HCT116 (cell line): Measurements from ENCODE around the gene PLK1. TPM values are rescaled to one million over a fixed set of nuclear protein-coding genes. Genes with fewer than 3 reads are reported as not detected.

ENCODE experiments used
- ATAC-seq: fragments of 200-7000 bp; cut with Tn5 transposase; 2 replicates; pipeline ENCODE4 v1.9.1; 2020; ENCODE audit warnings: mild to moderate bottlenecking, moderate library complexity
- BruUV-seq: library from RNA; stranded (reverse); fragments of 400-500 nt; replicated peaks from 2 replicates; lab custom pipeline; 2021; lab: Mats Ljungman, UMichigan
- CTCF ChIA-PET: fragments of 300-600 bp; sonication (Branson Sonifier 250); formaldehyde crosslinking; loops from one replicate; lab custom pipeline; 2021; ENCODE audit warnings: antibody characterized with exemption; lab: Charles Lee
- POLR2A ChIA-PET: fragments of 300-600, 350-600 bp; sonication (Branson Sonifier 250); formaldehyde crosslinking; loops from one replicate; lab custom pipeline; 2021; ENCODE audit warnings: antibody characterized with exemption; lab: Charles Lee
- RAD21 ChIA-PET, 2 experiments: fragments of 300-600 bp; sonication (Branson Sonifier 250); formaldehyde crosslinking; loops; one replicate each; lab custom pipeline; 2023; ENCODE audit warnings: low total read pairs in 2 of 2; ENCODE audit not compliant: uncharacterized antibody in 2 of 2, unreplicated experiment in 2 of 2, low non-redundant PET in 1 of 2; lab: Charles Lee
- DNase-seq: peaks from one replicate; pipeline ENCODE4 v3.0.0-alpha.2; 2010; ENCODE audit warnings: low read depth, low spot score
- H2AFZ ChIP-seq: fragments of 200-600 bp; shearing (Covaris generic), sonication (generic); 2 replicates; pipeline ENCODE4 v1.6.1; 2017; ENCODE audit warnings: low read depth, mixed run types, mixed read lengths, antibody characterized with exemption, low read length; ENCODE audit not compliant: poor library complexity, severe bottlenecking
- H3K27ac ChIP-seq: 2 replicates; pipeline ENCODE4 v1.5.1; 2012; ENCODE audit warnings: low read depth, low read length
- H3K27me3 ChIP-seq: fragments of 200-600 bp; sonication (generic); 2 replicates; pipeline ENCODE4 v1.6.1; 2016; ENCODE audit warnings: mixed run types, low read length, mixed read lengths; ENCODE audit not compliant: insufficient read depth
- H3K36me3 ChIP-seq, 2 experiments: fragments of 200-500 bp in 1 of 2; fragments of 200-600 bp in 1 of 2; sonication (Bioruptor generic) in 1 of 2; sonication (generic) in 1 of 2; 2 replicates each; pipeline versions ENCODE4 v1.5.1 to v1.6.1; 2014 to 2016; ENCODE audit warnings: low read length in 2 of 2, inconsistent platforms in 1 of 2, mixed read lengths in 1 of 2, mixed run types in 1 of 2; ENCODE audit not compliant: insufficient read depth in 2 of 2, control insufficient read depth in 1 of 2
- H3K4me1 ChIP-seq, 2 experiments: fragments of 200-600 bp in 1 of 2; sonication (generic) in 1 of 2; 2 replicates each; pipeline versions ENCODE4 v1.5.1 to v1.6.1; 2012 to 2017; ENCODE audit warnings: low read length in 2 of 2, inconsistent platforms in 1 of 2, mild to moderate bottlenecking in 1 of 2, mixed read lengths in 1 of 2, mixed run types in 1 of 2, moderate library complexity in 1 of 2; ENCODE audit not compliant: insufficient read depth in 2 of 2, control insufficient read depth in 1 of 2
- H3K4me2 ChIP-seq: fragments of 200-600 bp; sonication (generic); 2 replicates; pipeline ENCODE4 v1.6.1; 2017; ENCODE audit warnings: mixed run types, low read length, mixed read lengths
- H3K4me3 ChIP-seq, 2 experiments: fragments of 200-600 bp in 1 of 2; sonication (generic) in 1 of 2; replicated peaks in 1 of 2; 2 replicates each; pipeline ENCODE4 v1.5.1; 2011 to 2016; ENCODE audit warnings: low read length in 2 of 2, control low read depth in 1 of 2, low read depth in 1 of 2, mild to moderate bottlenecking in 1 of 2, mixed read lengths in 1 of 2, mixed run types in 1 of 2
- H3K79me2 ChIP-seq: fragments of 200-600 bp; sonication (generic); 2 replicates; pipeline ENCODE4 v1.6.1; 2017; ENCODE audit warnings: mild to moderate bottlenecking, mixed run types, low read length, moderate library complexity, mixed read lengths; ENCODE audit not compliant: insufficient read depth
- H3K9ac ChIP-seq: fragments of 200-600 bp; sonication (generic); 2 replicates; pipeline ENCODE4 v1.6.1; 2016; ENCODE audit warnings: low read length, mixed read lengths
- H3K9me2 ChIP-seq: fragments of 200-600 bp; sonication (generic), shearing (Covaris generic); 2 replicates; pipeline ENCODE4 v1.6.1; 2017; ENCODE audit warnings: mixed run types, mild to moderate bottlenecking, moderate library complexity; ENCODE audit not compliant: insufficient read depth
- H3K9me3 ChIP-seq, 2 experiments: fragments of 200-500 bp in 1 of 2; fragments of 200-600 bp in 1 of 2; sonication (Bioruptor generic) in 1 of 2; sonication (generic) in 1 of 2; 2 replicates each; pipeline ENCODE4 v1.6.1; 2014 to 2017; ENCODE audit warnings: low read length in 2 of 2, mixed read lengths in 2 of 2, inconsistent platforms in 1 of 2, low read depth in 1 of 2, mild to moderate bottlenecking in 1 of 2, mixed run types in 1 of 2, moderate library complexity in 1 of 2; ENCODE audit not compliant: control insufficient read depth in 1 of 2, insufficient read depth in 1 of 2
- H4K20me1 ChIP-seq: fragments of 200-600 bp; sonication (generic), shearing (Covaris generic); 2 replicates; pipeline ENCODE4 v1.6.1; 2017; ENCODE audit warnings: mixed run types, mild to moderate bottlenecking, moderate library complexity; ENCODE audit not compliant: insufficient read depth
- CBX3 ChIP-seq: IDR thresholded peaks from 2 replicates; pipeline ENCODE4 v1.6.1; 2012; ENCODE audit warnings: low read depth
- REST ChIP-seq: IDR thresholded peaks from 2 replicates; pipeline ENCODE4 v1.6.1; 2012; ENCODE audit warnings: low read depth
- SRF ChIP-seq: IDR thresholded peaks from 2 replicates; pipeline ENCODE4 v1.6.1; 2012; ENCODE audit warnings: low read depth
- YY1 ChIP-seq: IDR thresholded peaks from 2 replicates; pipeline ENCODE4 v1.6.1; 2011; ENCODE audit warnings: low read length, low read depth, moderate library complexity, mild to moderate bottlenecking; ENCODE audit not compliant: insufficient replicate concordance; ENCODE audit errors: extremely low read depth
- ZBTB33 ChIP-seq: IDR thresholded peaks from 2 replicates; pipeline ENCODE4 v1.6.1; 2011; ENCODE audit warnings: mild to moderate bottlenecking, low read length, moderate library complexity; ENCODE audit not compliant: insufficient replicate concordance; ENCODE audit errors: extremely low read depth
- intact Hi-C: fragments of 100-400 bp; cut with micrococcal nuclease; formaldehyde crosslinking; loops from 2 replicates; pipeline ENCODE4 v1.10.0; 2022
- total RNA-seq: library from RNA; stranded (reverse); gene quantifications from one replicate; pipeline ENCODE4 v1.2.1, GENCODE V29; 2021; ENCODE audit not compliant: unreplicated experiment

The PLK1 gene
- total RNA-seq, 1 experiment from 2014 or later, result 144 TPM

- POLR2A ChIA-PET, result no interaction called here
- BruUV-seq, result no TSS peak
- intact Hi-C loops, result loop anchor here (5.0 kb wide), 2 partner anchors 63 to 513 kb away; no protein-coding TSS in a partner anchor
Observed at GRCh38 chr16:23739516-23739915, 60.8 kb downstream of the PLK1 start.

More at GRCh38 chr16:23739516-23739915, 60.8 kb downstream of the PLK1 start:
- ChIA-PET RAD21 (interaction anchor here in 1 of 2 experiments (0.6 kb wide), 1 partner anchor 57 kb away, joined by 3 read pairs; no protein-coding TSS in a partner anchor), CTCF (no interaction called here)
- TF ChIP-seq YY1, result no peak
- TF ChIP-seq ZBTB33, result no peak
- TF ChIP-seq CBX3, result no peak
- TF ChIP-seq REST, result no peak
- no peak for TF ChIP-seq SRF
- no peaks in the 10 kb centered on the region for H3K79me2 ChIP-seq
- no peaks in the 10 kb centered on the region for H4K20me1 ChIP-seq
- 0 out of 2 replicates have a peak, but pooled peaks cover 3% of the 10 kb centered on the region for H3K27me3 ChIP-seq
- H3K4me2 ChIP-seq, result no peak overlapping the region
- ATAC-seq (no peak), DNase-seq (no peak)
- H2AFZ ChIP-seq, result no peak overlapping the region
- H3K27ac ChIP-seq, result no peak overlapping the region
- H3K4me1 ChIP-seq, result no peaks in the 10 kb centered on the region
- H3K9me2 ChIP-seq, result no peaks in the 10 kb centered on the region
- H3K4me3 ChIP-seq, result no peak overlapping the region
- no peaks in the 10 kb centered on the region for H3K9me3 ChIP-seq
- H3K36me3 ChIP-seq, result no peaks in the 10 kb centered on the region
- H3K9ac ChIP-seq, result no peak overlapping the region

Other genes starting within 250 kb of the PLK1 start
- 22.1 TPM for gene COG7, start 225.7 kb upstream of the PLK1 start, total RNA-seq
- 68.3 TPM for gene GGA2, start 168.4 kb upstream of the PLK1 start, total RNA-seq
- gene EARS2, start 121.5 kb upstream of the PLK1 start, total RNA-seq, result 35.6 TPM
- gene UBFD1, start 121.2 kb upstream of the PLK1 start, total RNA-seq, result 89.6 TPM
- gene NDUFAB1, start 82.6 kb upstream of the PLK1 start, total RNA-seq, result 169 TPM
- 15.6 TPM for gene PALB2, start 37.6 kb upstream of the PLK1 start, total RNA-seq
- gene DCTN5, start 37.4 kb upstream of the PLK1 start, total RNA-seq, result 42.9 TPM
- 0.47 TPM for gene ERN2, start 34.3 kb downstream of the PLK1 start, total RNA-seq
- gene CHP2, start 76.1 kb downstream of the PLK1 start, total RNA-seq, result not detected
- 0.89 TPM for gene PRKCB, start 157.1 kb downstream of the PLK1 start, total RNA-seq